Endothelial cell of umbilical vein (primary cell): Measurements from ENCODE around the gene LCN15. TPM values are rescaled to one million over a fixed set of nuclear protein-coding genes. Genes with fewer than 3 reads are reported as not detected.

Experiments used
- BruUV-seq: library from RNA; stranded (reverse); fragments of 400-500 nt; replicated peaks from 2 replicates; lab custom pipeline; 2021; lab: Mats Ljungman, UMichigan
- CTCF ChIA-PET: fragments of 300-600, 350-600 bp; sonication (Branson Sonifier 250); formaldehyde crosslinking; loops from one replicate; lab custom pipeline; 2021; ENCODE audit warnings: antibody characterized with exemption, inconsistent platforms; lab: Charles Lee
- POLR2A ChIA-PET: fragments of 300-600, 350-600 bp; sonication (Branson Sonifier 250); formaldehyde crosslinking; loops from one replicate; lab custom pipeline; 2021; ENCODE audit warnings: antibody characterized with exemption, inconsistent platforms; lab: Charles Lee
- DNase-seq: peaks from one replicate; pipeline ENCODE4 v3.0.0-alpha.2; 2011; ENCODE audit warnings: low read depth, low spot score
- FAIRE-seq: peaks from 2 replicates; lab custom pipeline; 2011; peaks lifted over from hg19 to GRCh38; lab: Jason Lieb, UNC
- H2AFZ ChIP-seq: 2 replicates; pipeline ENCODE4 v1.6.0; 2012; ENCODE audit warnings: low read depth, low read length, control low read depth, inconsistent platforms
- H3K27ac ChIP-seq: 2 replicates; pipeline ENCODE4 v1.5.1; 2011; ENCODE audit warnings: low read depth, mild to moderate bottlenecking, control low read depth, low read length, moderate library complexity; ENCODE audit not compliant: insufficient read depth
- H3K27me3 ChIP-seq, 2 experiments: 2 replicates each; pipeline versions ENCODE4 v1.6.0 to v1.6.1; 2011; ENCODE audit warnings: low read length in 2 of 2, mixed read lengths in 1 of 2; ENCODE audit not compliant: control insufficient read depth in 2 of 2, insufficient read depth in 2 of 2
- H3K36me3 ChIP-seq, 2 experiments: 2 replicates in 1 of 2; 3 replicates in 1 of 2; pipeline ENCODE4 v1.5.1; 2011; ENCODE audit warnings: low read length in 2 of 2, mild to moderate bottlenecking in 1 of 2, moderate library complexity in 1 of 2; ENCODE audit not compliant: control insufficient read depth in 2 of 2, insufficient read depth in 2 of 2; ENCODE audit errors: extremely low read depth in 1 of 2
- H3K4me1 ChIP-seq: 3 replicates; pipeline ENCODE4 v1.5.1; 2011; ENCODE audit warnings: mild to moderate bottlenecking, low read length; ENCODE audit not compliant: control insufficient read depth, insufficient read depth; ENCODE audit errors: extremely low read depth
- H3K4me2 ChIP-seq: 2 replicates; pipeline ENCODE4 v1.6.1; 2011; ENCODE audit warnings: low read length, control low read depth, mixed read lengths; ENCODE audit not compliant: insufficient read depth
- H3K4me3 ChIP-seq, 3 experiments: fragments of 200-600 bp in 1 of 3; sonication (generic), shearing (Covaris generic) in 1 of 3; replicated peaks in 1 of 3; 2 replicates each; pipeline ENCODE4 v1.5.1; 2011 to 2016; ENCODE audit warnings: control low read depth in 3 of 3, low read length in 3 of 3, mild to moderate bottlenecking in 2 of 3, inconsistent platforms in 1 of 3, low read depth in 1 of 3, moderate library complexity in 1 of 3; ENCODE audit not compliant: insufficient read depth in 1 of 3
- H3K79me2 ChIP-seq: 2 replicates; pipeline ENCODE4 v1.6.0; 2012; ENCODE audit warnings: low read length, inconsistent platforms; ENCODE audit not compliant: control insufficient read depth, insufficient read depth
- H3K9ac ChIP-seq: replicated peaks from 2 replicates; pipeline ENCODE3; 2011; ENCODE audit warnings: low read length, control low read depth; ENCODE audit not compliant: insufficient read depth; ENCODE audit errors: extremely low read depth
- H3K9me1 ChIP-seq: replicated peaks from 3 replicates; pipeline ENCODE4 v1.6.0; 2011; ENCODE audit warnings: mild to moderate bottlenecking, low read length; ENCODE audit not compliant: control insufficient read depth, insufficient read depth; ENCODE audit errors: extremely low read depth
- H3K9me3 ChIP-seq: replicated peaks from 2 replicates; pipeline ENCODE4 v1.5.1; 2012; ENCODE audit warnings: low read length, inconsistent platforms; ENCODE audit not compliant: control insufficient read depth, insufficient read depth
- H4K20me1 ChIP-seq: replicated peaks from 2 replicates; pipeline ENCODE3; 2011; ENCODE audit warnings: mild to moderate bottlenecking, low read length; ENCODE audit not compliant: control insufficient read depth, insufficient read depth; ENCODE audit errors: extremely low read depth
- EZH2 ChIP-seq: IDR thresholded peaks from 2 replicates; pipeline ENCODE4 v1.6.1; 2012; ENCODE audit warnings: borderline replicate concordance, low read depth, mild to moderate bottlenecking, moderate library complexity, low read length, inconsistent platforms; ENCODE audit not compliant: severe bottlenecking
- FOS ChIP-seq: IDR thresholded peaks from 2 replicates; pipeline ENCODE4 v1.6.1; 2011; ENCODE audit warnings: mild to moderate bottlenecking, low read length, moderate library complexity, borderline replicate concordance; ENCODE audit not compliant: insufficient read depth
- GATA2 ChIP-seq: IDR thresholded peaks from 2 replicates; pipeline ENCODE4 v1.7.0; 2011; ENCODE audit warnings: low read depth, mild to moderate bottlenecking, moderate library complexity, mixed read lengths, low read length; ENCODE audit not compliant: insufficient read length, insufficient read depth
- JUN ChIP-seq: IDR thresholded peaks from 2 replicates; pipeline ENCODE4 v1.6.1; 2011; ENCODE audit warnings: borderline replicate concordance, low read depth; ENCODE audit not compliant: insufficient read length, insufficient read depth
- MYC ChIP-seq: IDR thresholded peaks from one replicate; pipeline ENCODE4 v1.6.1; 2011; ENCODE audit warnings: mild to moderate bottlenecking, low read depth, low read length
- POLR2A ChIP-seq: IDR thresholded peaks from 2 replicates; pipeline ENCODE4 v1.6.1; 2012; ENCODE audit warnings: low read depth, mild to moderate bottlenecking, control low read depth, low read length
- POLR2AphosphoS5 ChIP-seq: IDR thresholded peaks from 2 replicates; pipeline ENCODE4 v1.6.1; 2012; ENCODE audit warnings: low read depth, mild to moderate bottlenecking, control low read depth, low read length, moderate library complexity; ENCODE audit not compliant: insufficient read depth
- dilution Hi-C: fragments of 300-500 bp; cut with MboI; formaldehyde crosslinking; loops from one replicate; pipeline ENCODE4 v1.15.0; 2019; ENCODE audit warnings: low sequenced_read_pairs; ENCODE audit not compliant: extremely low pct_ligation_motif_present
- intact Hi-C: fragments of 100-400 bp; cut with micrococcal nuclease; formaldehyde crosslinking; loops from one replicate; pipeline ENCODE4 v1.10.0; 2022
- polyA plus RNA-seq, 4 experiments: library from polyadenylated mRNA; depleted of rRNA in 3 of 4; stranded (reverse) in 3 of 4; unstranded in 1 of 4; fragments of >200 nt; gene quantifications; 2 replicates each; pipeline versions ENCODE4 v1.2.1 to v1.2.3, GENCODE V29; 2011 to 2012; ENCODE audit warnings: missing spikeins in 1 of 4
- total RNA-seq: library from RNA; stranded (reverse); gene quantifications from 2 replicates; pipeline ENCODE4 v1.2.3, GENCODE V29; 2021
- TF ChIP-seq, protein P1 (sequence below): IDR thresholded peaks from 2 replicates; pipeline ENCODE4 v1.6.1; 2011; ENCODE audit not compliant: insufficient read depth, insufficient read length
- TF ChIP-seq, protein P2 (sequence below), 2 donors: IDR thresholded peaks; 1 replicate in 1 of 2; 2 replicates in 1 of 2; pipeline ENCODE4 v1.5.1; 2011; ENCODE audit warnings: low read length in 2 of 2, mild to moderate bottlenecking in 2 of 2, moderate library complexity in 2 of 2, control low read depth in 1 of 2, inconsistent platforms in 1 of 2, low read depth in 1 of 2; ENCODE audit not compliant: insufficient read depth in 1 of 2; ENCODE audit errors: extremely low read depth in 1 of 2

Gene LCN15
- total and polyA plus RNA-seq, 2 donors (not counting 3 experiments of a cell fraction or from before 2014, with no cell fraction given): not detected

DNA sequence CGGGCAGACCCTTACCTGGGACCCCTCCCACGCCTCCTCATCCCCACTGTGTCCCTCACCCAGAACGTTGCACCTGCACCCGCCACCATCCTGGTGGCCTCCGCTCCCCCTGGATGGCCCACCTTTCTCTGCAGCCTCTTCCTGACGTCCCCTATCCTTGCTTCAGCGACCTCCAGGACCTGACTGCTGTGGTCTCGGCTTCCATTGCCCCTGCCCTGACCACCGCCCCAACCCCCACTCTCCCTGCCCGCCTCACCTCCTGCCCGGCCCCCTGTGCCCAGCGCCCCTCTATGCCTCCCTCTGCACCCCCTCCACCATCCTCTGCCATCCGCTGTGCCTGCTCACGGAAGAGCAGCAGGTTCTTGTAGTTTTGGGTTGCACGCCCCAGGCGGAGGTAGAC lies 23.8 kb downstream of the LCN15 start:
- Histone ChIP-seq H3K36me3 (no peaks in the 10 kb centered on the region), H3K9me3 (no peaks in the 10 kb centered on the region), H3K27me3 (peaks cover 0 to 5% of the 10 kb centered on the region in 2 experiments), H3K4me1 (no peaks in the 10 kb centered on the region), H3K79me2 (no peaks in the 10 kb centered on the region), H3K9ac (no peak overlapping the region), H3K4me3 (no peak overlapping the region), H3K9me1 (no peaks in the 10 kb centered on the region), H4K20me1 (no peaks in the 10 kb centered on the region), H3K27ac (no peak overlapping the region), H3K4me2 (no peak overlapping the region), H2AFZ (no peak overlapping the region)
- intact Hi-C loops (no loop called here), dilution Hi-C loops (no loop called here)
- DNase-seq (no peak), FAIRE-seq (no peak)
- CTCF ChIA-PET: no interaction called here
- TF ChIP-seq POLR2A: no peak
- TF ChIP-seq, protein P1, sequence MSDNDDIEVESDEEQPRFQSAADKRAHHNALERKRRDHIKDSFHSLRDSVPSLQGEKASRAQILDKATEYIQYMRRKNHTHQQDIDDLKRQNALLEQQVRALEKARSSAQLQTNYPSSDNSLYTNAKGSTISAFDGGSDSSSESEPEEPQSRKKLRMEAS: no peak
- TF ChIP-seq JUN: no peak
- TF ChIP-seq FOS: no peak
- no peak for TF ChIP-seq MYC
- TF ChIP-seq, protein P2, sequence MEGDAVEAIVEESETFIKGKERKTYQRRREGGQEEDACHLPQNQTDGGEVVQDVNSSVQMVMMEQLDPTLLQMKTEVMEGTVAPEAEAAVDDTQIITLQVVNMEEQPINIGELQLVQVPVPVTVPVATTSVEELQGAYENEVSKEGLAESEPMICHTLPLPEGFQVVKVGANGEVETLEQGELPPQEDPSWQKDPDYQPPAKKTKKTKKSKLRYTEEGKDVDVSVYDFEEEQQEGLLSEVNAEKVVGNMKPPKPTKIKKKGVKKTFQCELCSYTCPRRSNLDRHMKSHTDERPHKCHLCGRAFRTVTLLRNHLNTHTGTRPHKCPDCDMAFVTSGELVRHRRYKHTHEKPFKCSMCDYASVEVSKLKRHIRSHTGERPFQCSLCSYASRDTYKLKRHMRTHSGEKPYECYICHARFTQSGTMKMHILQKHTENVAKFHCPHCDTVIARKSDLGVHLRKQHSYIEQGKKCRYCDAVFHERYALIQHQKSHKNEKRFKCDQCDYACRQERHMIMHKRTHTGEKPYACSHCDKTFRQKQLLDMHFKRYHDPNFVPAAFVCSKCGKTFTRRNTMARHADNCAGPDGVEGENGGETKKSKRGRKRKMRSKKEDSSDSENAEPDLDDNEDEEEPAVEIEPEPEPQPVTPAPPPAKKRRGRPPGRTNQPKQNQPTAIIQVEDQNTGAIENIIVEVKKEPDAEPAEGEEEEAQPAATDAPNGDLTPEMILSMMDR (IDR thresholded peaks at IDR 0.05; ENCODE audit: extremely low read depth in 1 of 2, insufficient read depth in 1 of 2, low read depth in 1 of 2, low read length in 2 of 2): no peak
- no peak for TF ChIP-seq EZH2
- no peak for TF ChIP-seq POLR2AphosphoS5
- TF ChIP-seq GATA2: no peak
- POLR2A ChIA-PET: no interaction called here
- BruUV-seq: no TSS peak
